Effector memory CD4-positive, alpha-beta T cell (primary cell): Measurements from ENCODE around the gene APOBEC3B.
"Not testable (repeated sequence)": the region's sequence is repeated elsewhere in the genome, so short reads cannot be mapped to it uniquely, and the experiment has no call there.

Source experiments
- DNase-seq, 3 donors: peaks; one replicate each; pipeline ENCODE4 v3.0.0-alpha.2; 2020
- H3K27ac ChIP-seq: 2 replicates; pipeline ENCODE4 v1.7.0; 2013; ENCODE audit warnings: mild to moderate bottlenecking, low read length, moderate library complexity; ENCODE audit not compliant: insufficient read depth, poor library complexity, severe bottlenecking
- H3K27me3 ChIP-seq: replicated peaks from 2 replicates; pipeline ENCODE4 v1.7.0; 2013; ENCODE audit warnings: mild to moderate bottlenecking, low read length; ENCODE audit not compliant: insufficient read depth, control insufficient read depth, poor library complexity, severe bottlenecking
- H3K36me3 ChIP-seq: 2 replicates; pipeline ENCODE4 v1.7.0; 2013; ENCODE audit warnings: mild to moderate bottlenecking, low read length, moderate library complexity; ENCODE audit not compliant: control insufficient read depth, insufficient read depth
- H3K4me1 ChIP-seq: 2 replicates; pipeline ENCODE4 v1.7.0; 2013; ENCODE audit warnings: low read length, mild to moderate bottlenecking; ENCODE audit not compliant: control insufficient read depth, insufficient read depth, poor library complexity, severe bottlenecking
- H3K4me3 ChIP-seq: 2 replicates; pipeline ENCODE4 v1.7.0; 2013; ENCODE audit warnings: low read length, low read depth, mild to moderate bottlenecking; ENCODE audit not compliant: insufficient read depth, poor library complexity, severe bottlenecking
- H3K9me3 ChIP-seq: 2 replicates; pipeline ENCODE4 v1.7.0; 2013; ENCODE audit warnings: mild to moderate bottlenecking, low read length, moderate library complexity; ENCODE audit not compliant: control insufficient read depth

The APOBEC3B gene

DNA sequence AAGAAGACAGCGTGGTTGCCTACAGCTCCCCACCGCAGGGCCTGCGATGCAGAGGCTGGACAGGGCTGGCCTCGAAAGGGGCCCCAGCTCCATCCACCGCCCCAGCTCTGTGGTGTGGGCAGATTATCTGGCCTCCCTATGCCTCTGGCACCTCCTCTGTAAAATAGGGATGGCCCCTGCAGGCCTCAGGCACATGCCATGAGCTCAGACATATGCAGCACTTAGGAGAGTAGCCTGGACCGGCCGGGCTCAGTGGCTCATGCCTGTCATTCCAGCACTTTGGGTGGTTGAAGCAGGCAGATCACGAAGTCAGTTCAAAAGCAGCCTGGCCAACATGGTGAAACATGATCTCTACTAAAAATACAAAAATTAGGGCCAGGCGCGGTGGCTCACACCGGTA is 46.1 kb downstream of the APOBEC3B start:
- H3K27me3 ChIP-seq = no peaks in the 10 kb centered on the region
- H3K27ac ChIP-seq = no peak overlapping the region
- H3K9me3 ChIP-seq = no peaks in the 10 kb centered on the region
- H3K4me3 ChIP-seq = no peak overlapping the region
- peaks cover 11% of the 10 kb centered on the region for H3K36me3 ChIP-seq
- H3K4me1 ChIP-seq = peaks cover 19% of the 10 kb centered on the region
- DNase-seq = no peak

DNA sequence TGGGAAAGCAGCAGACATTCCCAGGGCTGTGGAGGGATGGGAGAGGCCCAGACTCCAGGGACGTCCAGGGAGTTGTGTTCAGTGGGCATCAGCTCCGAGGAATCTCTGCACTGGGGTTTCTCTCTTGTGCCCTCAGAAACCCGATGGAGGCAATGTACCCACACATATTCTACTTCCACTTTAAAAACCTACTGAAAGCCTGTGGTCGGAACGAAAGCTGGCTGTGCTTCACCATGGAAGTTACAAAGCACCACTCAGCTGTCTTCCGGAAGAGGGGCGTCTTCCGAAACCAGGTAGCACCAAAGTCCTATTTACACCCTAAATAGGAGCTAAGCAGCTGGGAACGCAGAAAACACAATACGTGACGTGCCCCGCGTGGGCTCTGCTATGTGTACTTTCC is 47.1 kb downstream of the APOBEC3B start:
- H3K9me3 ChIP-seq = no peaks in the 10 kb centered on the region
- no peaks in the 10 kb centered on the region for H3K27me3 ChIP-seq
- no peak for DNase-seq
- no peak overlapping the region for H3K4me3 ChIP-seq
- H3K27ac ChIP-seq = no peak overlapping the region
- H3K4me1 ChIP-seq = peaks cover 11% of the 10 kb centered on the region
- H3K36me3 ChIP-seq = peaks cover 9% of the 10 kb centered on the region

DNA sequence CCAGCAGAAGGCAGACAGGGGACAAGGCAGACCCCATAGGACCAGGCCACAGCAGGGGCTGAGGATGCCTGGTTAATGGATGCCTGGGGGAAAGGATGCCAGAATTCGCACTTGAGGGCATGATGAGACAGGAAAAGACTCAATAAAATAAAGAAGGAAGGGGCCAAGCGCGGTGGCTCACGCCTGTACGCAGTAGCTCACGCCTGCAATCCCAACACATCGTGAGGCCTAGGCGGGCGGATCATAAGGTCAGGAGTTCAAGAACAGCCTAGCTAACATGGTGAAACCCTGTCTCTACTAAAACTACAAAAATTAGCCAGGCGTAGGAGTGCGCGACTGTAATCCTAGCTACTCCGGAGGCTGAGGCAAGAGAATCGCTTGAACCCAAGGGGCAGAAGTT is 48.6 kb downstream of the APOBEC3B start:
- DNase-seq = no peak
- peaks cover 8% of the 10 kb centered on the region for H3K36me3 ChIP-seq
- H3K27me3 ChIP-seq = no peaks in the 10 kb centered on the region
- no peak overlapping the region for H3K4me3 ChIP-seq
- no peak overlapping the region for H3K27ac ChIP-seq
- H3K4me1 ChIP-seq = no peaks in the 10 kb centered on the region
- H3K9me3 ChIP-seq = no peaks in the 10 kb centered on the region

DNA sequence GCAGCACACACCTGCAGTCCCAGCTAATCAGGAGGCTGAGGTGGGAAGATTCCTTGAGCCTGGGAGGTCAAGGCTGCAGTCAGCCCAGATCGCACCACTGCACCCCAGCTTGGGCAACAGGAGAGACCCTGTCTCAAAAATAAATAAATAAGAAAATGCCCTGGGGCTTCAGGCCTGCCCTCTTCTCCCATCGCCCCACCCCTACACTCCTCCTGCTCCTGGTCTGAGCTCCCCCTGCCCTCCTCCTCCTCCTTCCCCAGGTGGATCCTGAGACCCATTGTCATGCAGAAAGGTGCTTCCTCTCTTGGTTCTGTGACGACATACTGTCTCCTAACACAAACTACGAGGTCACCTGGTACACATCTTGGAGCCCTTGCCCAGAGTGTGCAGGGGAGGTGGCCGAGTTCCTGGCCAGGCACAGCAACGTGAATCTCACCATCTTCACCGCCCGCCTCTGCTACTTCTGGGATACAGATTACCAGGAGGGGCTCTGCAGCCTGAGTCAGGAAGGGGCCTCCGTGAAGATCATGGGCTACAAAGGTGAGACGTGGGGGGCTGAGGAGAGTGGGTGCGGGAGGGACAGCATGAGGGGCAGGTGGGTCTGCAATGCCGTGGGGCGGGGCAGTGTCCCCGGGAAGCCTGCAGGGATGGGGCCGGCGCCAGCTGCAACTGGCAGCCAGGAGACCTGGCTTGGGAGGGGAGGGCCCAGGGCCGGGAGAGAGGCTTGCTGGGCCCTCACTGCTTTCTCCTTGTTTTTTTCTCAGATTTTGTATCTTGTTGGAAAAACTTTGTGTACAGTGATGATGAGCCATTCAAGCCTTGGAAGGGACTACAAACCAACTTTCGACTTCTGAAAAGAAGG is 49.5 kb downstream of the APOBEC3B start:
- H3K4me1 ChIP-seq, H3K4me3 ChIP-seq, H3K27me3 ChIP-seq, H3K9me3 ChIP-seq, DNase-seq, H3K36me3 ChIP-seq, H3K27ac ChIP-seq: not testable (repeated sequence)

DNA sequence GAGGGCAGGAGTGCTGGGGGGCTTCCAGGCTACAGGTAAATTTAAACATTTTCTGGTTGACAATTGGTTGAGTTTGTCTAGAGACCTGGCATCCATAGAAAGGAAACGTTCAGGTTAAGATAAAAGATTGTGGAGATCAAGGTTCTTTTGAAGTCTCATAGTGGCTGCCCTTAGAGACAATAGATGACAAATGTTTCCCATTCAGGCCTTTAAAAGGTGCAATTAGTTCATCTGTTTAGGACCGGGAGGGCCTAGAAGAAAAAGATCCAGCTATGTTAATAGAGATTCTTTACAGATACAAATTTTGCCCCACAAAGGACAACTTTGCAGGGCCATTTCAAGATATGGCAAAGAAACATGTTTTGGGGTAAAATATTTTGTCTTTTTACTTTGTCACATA is 54.9 kb downstream of the APOBEC3B start:
- H3K27ac ChIP-seq, DNase-seq, H3K27me3 ChIP-seq, H3K9me3 ChIP-seq, H3K4me3 ChIP-seq, H3K36me3 ChIP-seq, H3K4me1 ChIP-seq: not testable (repeated sequence)

DNA sequence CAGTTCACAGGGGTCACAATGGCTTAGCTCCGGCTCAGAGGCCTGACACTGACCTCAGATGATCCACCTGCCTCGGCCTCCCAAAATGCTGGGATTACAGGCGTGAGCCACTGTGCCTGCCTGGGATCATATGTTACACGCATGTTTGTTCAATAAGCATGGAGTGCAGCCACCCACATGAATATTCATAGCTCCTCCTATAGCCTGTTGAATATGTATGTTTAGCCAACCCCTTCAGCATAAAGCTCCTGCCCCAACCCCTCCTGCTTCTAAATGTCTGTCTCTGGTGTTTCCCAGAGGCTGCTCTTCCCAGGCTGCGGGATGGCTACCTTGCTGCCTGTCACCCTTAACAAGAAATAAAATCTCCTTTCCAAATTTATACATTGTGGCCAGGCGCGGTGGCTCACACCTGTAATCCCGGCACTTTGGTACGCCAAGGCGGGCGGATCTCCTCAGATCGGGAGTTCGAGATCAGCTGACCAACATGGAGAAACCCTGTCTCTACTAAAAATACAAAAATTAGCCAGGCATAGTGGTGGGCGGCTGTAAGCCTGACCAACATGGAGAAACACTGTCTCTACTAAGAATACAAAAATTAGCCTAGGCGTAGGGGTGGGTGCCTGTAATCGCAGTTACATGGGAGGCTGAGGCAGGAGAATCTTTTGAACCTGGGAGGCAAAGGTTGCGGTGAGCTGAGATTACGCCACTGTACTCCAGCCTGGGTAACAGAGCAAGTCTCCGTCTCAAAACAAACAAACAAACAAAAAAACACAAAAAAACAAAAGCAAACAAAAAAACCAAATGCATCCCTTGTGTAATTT is 57.4 kb downstream of the APOBEC3B start:
- H3K36me3 ChIP-seq = peaks cover 7% of the 10 kb centered on the region
- no peak overlapping the region for H3K4me3 ChIP-seq
- H3K9me3 ChIP-seq = no peaks in the 10 kb centered on the region
- H3K27me3 ChIP-seq = no peaks in the 10 kb centered on the region
- DNase-seq = no peak
- peaks cover 9% of the 10 kb centered on the region for H3K4me1 ChIP-seq
- H3K27ac ChIP-seq = peak overlapping the region; percentile 45

DNA sequence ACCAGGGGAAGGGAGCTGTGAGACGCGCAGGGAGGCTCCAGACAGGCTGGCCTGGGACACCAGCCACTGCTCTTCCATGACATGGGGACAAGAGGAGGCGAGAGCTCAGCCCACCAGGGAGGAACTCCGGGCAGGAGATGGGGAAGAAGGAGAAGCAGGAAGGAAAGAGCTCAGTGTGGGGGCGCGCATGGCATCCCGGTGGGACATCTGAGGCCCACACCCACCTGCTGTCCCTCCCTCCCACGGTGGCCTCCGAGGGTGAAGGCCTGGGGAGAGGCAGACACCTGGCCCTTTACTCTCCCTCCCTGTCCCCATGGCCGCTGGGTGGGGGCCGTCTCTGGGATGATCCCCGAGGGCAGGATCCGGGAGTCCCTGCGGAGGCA is 58.0 kb downstream of the APOBEC3B start:
- peak overlapping the region; percentile 45 for H3K27ac ChIP-seq
- H3K4me3 ChIP-seq, H3K9me3 ChIP-seq, H3K27me3 ChIP-seq, H3K36me3 ChIP-seq, H3K4me1 ChIP-seq, DNase-seq: not testable (repeated sequence)

DNA sequence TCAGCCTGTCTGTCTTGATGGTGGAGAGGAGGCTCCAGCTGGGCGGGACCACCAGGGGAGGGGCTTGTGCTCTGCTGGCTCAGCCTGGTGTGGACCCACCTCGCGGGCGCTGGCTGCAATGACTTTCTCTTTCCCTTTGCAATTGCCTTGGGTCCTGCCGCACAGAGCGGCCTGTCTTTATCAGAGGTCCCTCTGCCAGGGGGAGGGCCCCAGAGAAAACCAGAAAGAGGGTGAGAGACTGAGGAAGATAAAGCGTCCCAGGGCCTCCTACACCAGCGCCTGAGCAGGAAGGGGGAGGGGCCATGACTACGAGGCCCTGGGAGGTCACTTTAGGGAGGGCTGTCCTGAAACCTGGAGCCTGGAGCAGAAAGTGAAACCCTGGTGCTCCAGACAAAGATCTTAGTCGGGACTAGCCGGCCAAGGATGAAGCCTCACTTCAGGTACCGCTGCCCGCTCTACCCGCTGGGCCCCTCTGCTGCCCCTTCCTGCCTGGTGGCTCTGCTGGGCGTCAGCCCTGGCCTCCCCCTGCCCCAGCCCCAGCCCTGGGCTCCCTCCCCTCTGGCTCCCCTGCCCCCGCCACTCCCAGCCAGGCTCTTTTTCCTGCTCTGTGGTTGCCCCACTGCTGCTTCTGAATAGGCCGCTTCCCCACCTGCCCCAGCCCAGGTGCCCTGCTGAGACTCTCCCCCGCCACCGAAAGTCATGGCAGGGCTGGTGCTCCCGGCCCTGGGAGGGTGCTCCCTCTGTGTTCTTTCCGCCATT is 58.6 kb downstream of the APOBEC3B start, which contains the start of gene APOBEC3F:
TSS of gene APOBEC3F (plus strand) at position 327 of the 759 bp plus-strand sequence. CDS start at position 424, 97 bp downstream.
- H3K36me3 ChIP-seq, H3K4me1 ChIP-seq, H3K9me3 ChIP-seq, H3K27me3 ChIP-seq: not testable (repeated sequence)
- H3K4me3 ChIP-seq = peak within 1 kb of the TSS; percentile 58
- peak; percentile 49 to 66 (median 52) for DNase-seq
- H3K27ac ChIP-seq = peak within 1 kb of the TSS; percentile 77

DNA sequence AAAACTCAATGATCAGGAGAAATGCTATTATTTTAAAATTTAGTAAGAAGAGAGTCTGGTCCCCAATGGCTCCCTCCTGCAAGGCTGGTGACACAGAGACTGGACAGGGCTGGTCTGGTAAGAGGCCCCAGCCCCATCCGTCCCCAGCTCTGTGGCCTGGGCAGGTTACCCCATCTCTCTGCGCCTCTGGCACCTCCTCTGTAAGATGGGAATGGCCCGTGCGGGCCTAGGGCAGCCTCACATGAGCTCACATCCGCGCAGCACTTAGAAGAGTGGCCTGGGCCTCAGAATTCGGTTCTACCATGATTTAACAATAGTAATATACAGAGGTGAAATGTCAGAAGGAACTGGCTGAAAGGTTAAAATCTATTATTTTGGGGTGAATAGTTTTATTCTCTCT is 59.8 kb downstream of the APOBEC3B start:
- peaks cover 7% of the 10 kb centered on the region for H3K36me3 ChIP-seq
- no peaks in the 10 kb centered on the region for H3K9me3 ChIP-seq
- DNase-seq = no peak
- no peaks in the 10 kb centered on the region for H3K27me3 ChIP-seq
- no peak overlapping the region for H3K27ac ChIP-seq
- no peak overlapping the region for H3K4me3 ChIP-seq
- H3K4me1 ChIP-seq = peaks cover 9% of the 10 kb centered on the region
